HG02884 (cell line): Measurements from ENCODE around the gene HOXB3.

Source experiments
- ATAC-seq: cut with Tn5 transposase; IDR thresholded peaks from one replicate; pipeline ENCODE4 v1.9.1; 2021; ENCODE audit warnings: mild to moderate bottlenecking, moderate library complexity; ENCODE audit not compliant: unreplicated experiment

Gene HOXB3

DNA sequence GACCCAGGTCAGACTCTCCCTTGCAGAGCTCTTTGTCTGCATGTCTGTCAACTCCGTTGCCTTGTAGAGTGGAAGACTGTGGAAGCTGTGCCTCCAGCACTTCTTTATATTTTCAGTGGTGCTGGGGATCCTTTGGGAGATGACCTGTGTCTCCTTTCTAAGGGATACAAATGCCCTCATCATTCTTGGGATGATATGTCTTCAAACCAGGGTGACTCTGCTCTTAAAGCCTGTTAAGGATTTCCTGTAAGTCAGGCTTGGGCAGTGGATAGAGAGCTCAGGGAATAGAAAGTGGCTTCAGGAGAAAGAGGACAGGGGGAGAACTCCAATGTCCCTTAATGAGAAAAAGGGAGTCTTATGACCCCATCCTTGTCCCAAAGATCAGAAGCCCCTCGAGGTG lies 1.5 kb downstream of the HOXB3 start:
- no peak for ATAC-seq

DNA sequence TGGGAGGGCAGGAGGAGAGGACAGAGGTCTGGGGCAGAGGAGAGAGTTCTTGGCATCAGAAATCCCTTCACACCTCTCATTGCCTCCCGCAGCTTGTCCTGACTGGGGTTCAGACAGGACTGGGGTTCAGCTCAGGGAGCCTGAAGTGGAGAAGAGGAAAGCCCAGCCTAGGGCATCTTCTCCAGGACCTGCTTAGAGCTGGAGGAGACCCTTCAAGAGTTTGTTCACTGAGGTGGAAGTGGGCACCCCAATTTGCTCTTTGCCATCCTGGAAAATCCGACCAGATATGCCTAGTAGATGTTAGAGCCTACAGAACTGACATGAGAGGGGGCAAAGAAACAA lies 2.0 kb downstream of the HOXB3 start:
- no peak for ATAC-seq

DNA sequence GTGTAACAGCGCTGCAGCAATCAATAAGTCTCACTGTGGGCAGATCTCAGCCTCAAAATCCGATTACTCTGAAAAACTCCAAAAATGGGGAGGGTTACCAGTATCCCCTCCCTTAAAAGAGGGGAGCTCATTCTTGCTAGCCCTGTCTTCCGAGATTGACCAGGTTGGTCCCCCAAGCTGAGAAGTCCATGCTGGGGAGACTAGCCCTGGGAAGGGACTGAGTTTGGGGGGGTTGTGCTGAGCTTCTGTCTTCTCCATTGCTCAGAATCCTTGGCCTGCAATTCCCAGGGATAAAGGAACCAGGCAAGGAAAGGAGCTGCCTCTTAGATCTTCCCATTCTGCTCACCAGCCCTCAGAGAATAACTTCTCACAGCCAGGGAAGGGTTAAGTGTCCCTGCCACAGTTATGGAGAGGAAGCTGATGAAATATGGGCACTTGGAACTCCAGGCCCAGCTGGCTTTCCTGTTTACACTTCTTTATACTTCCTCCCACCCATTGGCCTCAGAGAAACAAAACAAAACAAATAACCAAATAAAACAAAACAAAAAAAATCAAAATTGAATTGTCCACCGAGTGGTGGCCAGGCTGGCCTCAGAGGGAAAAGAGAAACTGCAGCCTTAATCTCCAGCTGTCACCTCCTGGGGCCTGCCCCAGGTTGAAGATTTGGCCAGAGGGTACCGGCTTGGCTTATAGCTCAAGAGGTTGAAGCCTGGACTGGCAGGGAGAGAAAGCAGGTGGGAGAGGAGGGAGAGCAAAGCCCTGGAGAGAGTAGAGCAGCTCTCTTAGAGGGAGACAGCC lies 2.6 kb downstream of the HOXB3 start:
- no peak for ATAC-seq

- no peak for ATAC-seq
Measured at GRCh38 chr17:48586355-48587258, 3.4 kb downstream of the HOXB3 start.

GRCh38 chr17:48584223-48584741 lies 5.8 kb downstream of the HOXB3 start:
- ATAC-seq: no peak

- ATAC-seq: no peak
Measured at GRCh38 chr17:48583708-48584222, 6.3 kb downstream of the HOXB3 start.

- ATAC-seq: no peak
Measured at GRCh38 chr17:48582750-48583069, 7.3 kb downstream of the HOXB3 start.

GRCh38 chr17:48579760-48580554 lies 10.1 kb downstream of the HOXB3 start:
- no peak for ATAC-seq

DNA sequence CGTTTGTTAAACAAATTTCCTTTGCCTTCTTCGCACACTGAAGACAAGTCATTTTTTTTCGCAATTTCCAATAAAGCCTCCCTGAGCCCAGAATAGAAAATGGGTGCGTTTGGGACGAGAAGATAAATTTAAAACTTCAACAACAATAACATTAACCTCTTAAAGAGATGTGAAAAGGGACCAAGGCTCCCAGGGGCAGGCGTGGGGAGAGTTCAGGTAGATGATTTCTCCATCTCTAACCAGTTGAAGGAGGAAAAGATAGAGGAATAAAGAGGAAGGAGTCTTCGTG lies 10.6 kb downstream of the HOXB3 start:
- no peak for ATAC-seq

DNA sequence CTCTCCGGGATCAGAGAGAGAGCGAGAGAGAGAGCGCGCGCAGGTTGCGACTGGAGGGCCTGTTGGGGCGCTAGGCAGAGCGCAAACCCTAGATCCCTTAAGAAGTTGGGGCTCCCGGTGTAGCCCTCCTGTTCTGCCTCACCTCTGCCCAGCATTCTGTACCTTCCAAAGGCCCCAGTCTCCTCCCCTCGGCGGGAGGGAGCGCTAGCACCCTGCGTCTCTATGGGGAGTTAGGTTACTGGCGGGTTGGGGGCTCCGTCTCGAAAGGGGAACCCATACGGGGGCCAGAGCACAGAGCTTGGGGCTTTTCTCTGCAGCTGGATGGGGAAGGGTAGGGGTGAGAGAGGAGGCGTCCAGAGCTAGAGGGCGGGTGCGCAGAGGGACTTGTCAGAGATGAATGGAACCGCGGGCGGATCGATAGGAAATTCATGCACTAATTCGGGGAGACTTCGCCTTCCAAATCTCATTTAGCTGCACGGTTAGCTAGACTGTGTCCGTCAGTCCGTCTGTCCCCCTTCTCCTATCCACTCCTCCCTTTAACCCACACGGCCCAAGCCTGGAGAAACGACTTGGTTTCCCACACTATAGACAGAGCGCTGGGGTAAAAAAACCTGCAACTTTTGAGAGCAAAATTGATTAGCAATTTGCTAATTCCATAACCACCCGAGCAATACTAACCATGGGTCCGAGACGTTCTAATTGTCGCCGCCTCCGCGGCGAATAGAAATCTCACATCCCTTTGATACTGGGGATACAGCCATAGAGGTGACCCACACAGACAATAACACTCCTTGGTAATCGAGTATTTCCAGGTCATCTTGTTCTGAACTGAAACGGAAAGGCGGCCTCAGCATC lies 11.2 kb downstream of the HOXB3 start:
- no peak for ATAC-seq

DNA sequence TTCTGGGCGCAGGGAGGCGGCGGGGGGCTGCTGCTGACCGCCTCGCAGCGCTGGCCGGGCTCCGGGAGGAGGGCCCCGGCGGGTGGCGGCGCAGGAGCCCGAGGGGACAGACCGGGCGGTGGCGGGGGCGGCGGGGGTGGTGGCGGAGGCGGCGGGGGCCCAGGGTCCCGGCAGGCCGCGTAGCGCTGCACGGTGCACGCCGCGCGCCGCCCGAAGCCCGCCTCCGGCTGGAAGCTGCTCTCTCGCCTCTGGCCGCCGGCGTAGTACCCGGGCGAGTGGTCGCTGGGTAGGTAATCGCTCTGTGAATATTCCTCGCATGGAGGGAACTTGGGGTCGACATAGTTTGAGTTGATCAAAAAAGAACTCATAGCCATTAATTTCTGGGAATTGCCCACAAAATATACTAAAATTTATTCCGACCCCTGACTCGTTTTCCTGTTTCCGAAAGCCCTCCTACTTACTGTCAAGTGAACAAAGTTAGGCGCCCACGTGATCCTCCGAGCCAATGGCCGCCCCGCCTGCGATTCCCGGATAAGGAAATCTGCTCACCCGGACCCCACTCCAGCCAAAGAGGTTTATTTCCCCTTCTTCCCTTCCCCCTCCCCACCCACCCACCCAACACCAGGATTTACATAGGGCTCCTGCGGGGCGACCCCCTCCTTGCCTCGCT lies 12.0 kb downstream of the HOXB3 start, which contains the start of gene HOXB4:
HOXB4 (minus strand) TSS at position 405 of the 670 bp plus-strand sequence; CDS start at position 374, 31 bp downstream.
- ATAC-seq: no peak

DNA sequence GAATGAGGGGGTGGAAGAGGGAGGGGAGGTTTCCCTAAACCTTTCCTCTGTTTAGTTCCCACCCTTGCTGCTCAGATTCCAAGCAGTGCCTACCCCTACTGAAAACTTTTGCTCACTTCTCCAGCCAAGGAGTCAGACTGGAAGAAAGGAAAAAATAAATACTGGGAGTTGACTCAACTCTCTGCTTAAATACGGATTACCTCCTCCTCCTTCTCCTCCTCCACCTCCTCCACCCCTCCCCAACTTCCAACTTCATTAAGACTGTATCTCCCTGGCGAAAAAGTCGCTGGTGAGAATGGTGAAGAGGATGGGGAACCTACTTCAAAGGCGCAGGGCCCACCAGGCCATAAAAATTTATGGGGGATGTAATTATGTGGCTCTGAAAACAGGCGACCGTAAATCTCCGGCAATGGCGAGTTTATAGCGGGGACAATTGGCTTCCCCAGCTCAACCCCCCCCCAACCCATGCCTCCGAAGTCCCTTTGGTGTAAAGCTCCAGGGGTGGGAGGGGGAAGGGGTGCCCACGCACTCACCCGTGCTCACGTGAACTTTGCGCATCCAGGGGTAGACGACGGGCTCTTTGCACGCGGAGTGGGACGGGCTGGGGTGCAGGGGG lies 12.6 kb downstream of the HOXB3 start:
- no peak for ATAC-seq

GRCh38 chr17:48576479-48577309 lies 13.3 kb downstream of the HOXB3 start:
- ATAC-seq: no peak

GRCh38 chr17:48575673-48576478 lies 14.2 kb downstream of the HOXB3 start:
- no peak for ATAC-seq

- ATAC-seq: no peak
Measured at GRCh38 chr17:48575066-48575582, 14.9 kb downstream of the HOXB3 start.

GRCh38 chr17:48574505-48575065 lies 15.5 kb downstream of the HOXB3 start:
- ATAC-seq: no peak

GRCh38 chr17:48571826-48572417 lies 18.1 kb downstream of the HOXB3 start:
- no peak for ATAC-seq
